OCI-M2 (cell line): ENCODE measurements around the gene TEX48.

Experiments
- DNase-seq: peaks from one replicate; lab custom pipeline; 2025; ENCODE audit not compliant: unreplicated experiment; lab: John Stamatoyannopoulos, UW

TEX48 gene

DNA sequence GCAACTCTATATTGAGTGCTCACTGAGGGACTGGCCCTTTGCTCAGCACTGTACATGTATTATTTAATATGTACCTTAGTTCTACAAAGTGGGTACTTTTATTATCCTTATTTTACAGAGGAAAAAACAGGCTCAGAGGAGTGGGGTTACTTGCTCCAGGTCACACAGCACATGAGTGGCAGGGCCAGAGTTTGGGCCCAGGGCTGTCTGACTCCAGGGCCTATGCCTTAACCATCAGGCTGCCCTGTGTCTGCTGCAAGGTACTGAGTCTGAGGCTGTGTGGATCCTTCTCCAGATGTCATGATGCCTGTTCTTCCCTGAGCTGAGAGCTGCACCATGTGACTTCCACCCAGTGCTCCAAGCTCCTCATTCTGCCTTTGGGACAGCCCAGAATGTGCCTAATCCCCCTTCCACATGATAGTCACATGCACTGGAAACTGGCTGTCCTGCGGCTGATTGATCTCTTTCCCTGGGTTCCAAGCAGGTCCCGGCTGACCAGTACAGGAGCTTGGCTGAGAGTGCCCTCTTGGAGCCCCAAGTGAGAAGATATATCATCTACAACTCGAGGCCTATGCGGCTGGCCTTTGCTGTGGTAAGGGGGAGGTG lies 55.5 kb downstream of the TEX48 start:
- no peak for DNase-seq

- DNase-seq = no peak
Observed at GRCh38 chr9:114624677-114625076, 57.3 kb downstream of the TEX48 start.

- DNase-seq = no peak
Observed at GRCh38 chr9:114621975-114622609, 59.9 kb downstream of the TEX48 start.

GRCh38 chr9:114621561-114621960 lies 60.4 kb downstream of the TEX48 start:
- DNase-seq = no peak

- no peak for DNase-seq
Observed at GRCh38 chr9:114619191-114619761, 62.7 kb downstream of the TEX48 start.

DNA sequence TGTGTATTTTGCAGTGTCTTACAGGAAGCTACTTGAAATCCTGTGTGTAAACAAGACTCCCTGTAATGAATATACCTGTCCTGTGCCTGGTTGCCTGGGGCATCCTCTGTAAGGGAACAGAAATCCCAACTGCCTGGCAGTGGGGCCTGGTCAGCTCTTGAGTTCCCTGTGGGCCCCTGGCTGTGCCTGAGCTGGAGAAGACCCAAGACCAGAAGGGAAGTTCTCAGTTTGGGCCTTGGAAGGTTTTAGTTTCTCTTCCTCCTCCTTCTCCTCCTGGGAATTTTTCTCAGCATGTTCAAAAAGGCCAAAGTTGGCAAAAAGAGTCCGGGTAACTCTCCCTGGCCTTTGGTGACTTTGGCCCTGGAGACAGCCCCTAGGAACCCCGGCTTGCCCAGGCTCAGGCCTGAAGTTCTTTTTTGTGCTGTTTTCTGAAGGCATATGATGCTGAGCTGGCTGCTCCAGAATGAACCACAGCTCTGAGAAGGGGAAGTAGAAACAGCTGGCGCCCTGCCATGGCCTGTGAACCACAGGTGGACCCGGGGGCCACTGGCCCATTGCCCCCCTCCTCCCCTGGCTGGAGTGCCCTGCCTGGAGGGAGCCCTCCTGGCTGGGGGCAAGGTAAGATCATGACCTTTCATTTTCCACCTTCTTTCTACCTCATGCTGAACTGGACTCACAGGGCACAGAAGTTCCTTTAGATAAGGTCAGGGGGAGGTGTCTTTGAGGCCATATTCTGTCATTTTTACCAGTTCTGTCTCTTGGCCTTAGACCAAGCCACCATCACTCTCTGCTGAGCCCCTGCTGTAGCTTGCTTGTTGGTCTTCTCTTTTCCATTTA lies 65.1 kb downstream of the TEX48 start:
- no peak for DNase-seq
